Activated CD4-positive, alpha-beta T cell treated with anti-CD3 and anti-CD28 coated beads, Interleukin-2, amount 10 ng/mL, durations not matched to agents 7 days and 5 days (primary cell): Measurements from ENCODE around the gene APRT. TPM values are rescaled to one million over a fixed set of nuclear protein-coding genes. Genes with fewer than 3 reads are reported as not detected.

Experiments
- total RNA-seq, 2 experiments: library from RNA; stranded (reverse); gene quantifications; one replicate each; pipeline ENCODE4 v1.2.3, GENCODE V29; 2021

The APRT gene
- total RNA-seq, 2 experiments from 2014 or later: 86.2 to 112 TPM

Other genes with a start within 250 kb of the APRT start
- gene ZC3H18, start 241.5 kb downstream of the APRT start, total RNA-seq: 10 to 100 TPM; 77.1 to 87.0 TPM
- gene IL17C, start 173.4 kb downstream of the APRT start, total RNA-seq: under 1 TPM in 1 of 2 experiments, not detected in 1; 0.20 TPM
- 100 to 1,000 TPM; 486 to 586 TPM for gene CYBA, start 160.9 kb downstream of the APRT start, total RNA-seq
- 10 to 100 TPM; 65.3 to 72.3 TPM for gene MVD, start 148.8 kb downstream of the APRT start, total RNA-seq
- 10 to 100 TPM; 21.0 to 24.2 TPM for gene SNAI3, start 125.4 kb downstream of the APRT start, total RNA-seq
- gene RNF166, start 105.5 kb downstream of the APRT start, total RNA-seq: 100 to 1,000 TPM; 214 to 234 TPM
- gene CTU2, start 105.4 kb downstream of the APRT start, total RNA-seq: 10 to 100 TPM; 20.5 to 27.2 TPM
- gene PIEZO1, start 26.7 kb downstream of the APRT start, total RNA-seq: 100 to 1,000 TPM; 239 to 303 TPM
- 100 to 1,000 TPM; 113 to 119 TPM for gene CDT1, start 8.1 kb downstream of the APRT start, total RNA-seq
- gene GALNS, start 45.0 kb upstream of the APRT start, total RNA-seq: 10 to 100 TPM; 29.4 to 35.7 TPM
- gene TRAPPC2L, start 45.2 kb upstream of the APRT start, total RNA-seq: 10 to 100 TPM; 47.7 to 55.7 TPM
- gene PABPN1L, start 54.7 kb upstream of the APRT start, total RNA-seq: not detected
- not detected for gene CBFA2T3, start 165.3 kb upstream of the APRT start, total RNA-seq